Mucosa of stomach (tissue), 1 donor: ENCODE measurements around the gene KRT26.
"Not testable (repeated sequence)": the region's sequence is repeated elsewhere in the genome, so short reads cannot be mapped to it uniquely, and the experiment has no call there.

ENCODE experiments used
- H3K27me3 ChIP-seq: one replicate; pipeline ENCODE4 v1.7.0; 2013; ENCODE audit warnings: mild to moderate bottlenecking, low read length; ENCODE audit not compliant: control insufficient read depth, insufficient read depth
- H3K36me3 ChIP-seq: one replicate; pipeline ENCODE4 v1.7.0; 2013; ENCODE audit warnings: low read length; ENCODE audit not compliant: control insufficient read depth, insufficient read depth
- H3K4me1 ChIP-seq: one replicate; pipeline ENCODE4 v1.7.0; 2013; ENCODE audit warnings: mild to moderate bottlenecking, low read length; ENCODE audit not compliant: control insufficient read depth, insufficient read depth
- H3K4me3 ChIP-seq: one replicate; pipeline ENCODE4 v1.7.0; 2013; ENCODE audit warnings: low read length
- H3K9ac ChIP-seq: one replicate; pipeline ENCODE4 v1.7.0; 2013; ENCODE audit warnings: mild to moderate bottlenecking, low read length, moderate library complexity
- H3K9me3 ChIP-seq: one replicate; pipeline ENCODE4 v1.7.0; 2013; ENCODE audit warnings: mild to moderate bottlenecking, low read length, moderate library complexity; ENCODE audit not compliant: control insufficient read depth
- donor health status: Pancreatic carcinoma.

The KRT26 gene, protein sequence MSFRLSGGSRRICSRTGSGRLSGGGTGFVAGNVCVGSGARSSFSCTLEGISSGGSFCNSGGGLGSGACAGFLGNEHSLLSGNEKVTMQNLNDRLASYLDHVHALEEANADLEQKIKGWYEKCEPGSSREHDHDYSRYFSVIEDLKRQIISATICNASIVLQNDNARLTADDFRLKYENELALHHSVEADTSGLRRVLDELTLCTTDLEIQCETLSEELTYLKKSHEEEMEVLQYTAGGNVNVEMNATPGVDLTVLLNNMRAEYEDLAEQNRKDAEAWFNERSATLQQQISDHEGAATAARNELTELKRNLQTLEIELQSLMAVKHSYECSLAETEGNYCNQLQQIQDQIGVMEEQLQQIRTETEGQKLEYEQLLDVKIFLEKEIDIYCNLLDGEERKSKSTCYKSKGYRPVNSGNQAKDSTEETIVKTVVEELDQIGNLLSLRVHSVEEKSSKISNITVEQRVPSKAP

DNA sequence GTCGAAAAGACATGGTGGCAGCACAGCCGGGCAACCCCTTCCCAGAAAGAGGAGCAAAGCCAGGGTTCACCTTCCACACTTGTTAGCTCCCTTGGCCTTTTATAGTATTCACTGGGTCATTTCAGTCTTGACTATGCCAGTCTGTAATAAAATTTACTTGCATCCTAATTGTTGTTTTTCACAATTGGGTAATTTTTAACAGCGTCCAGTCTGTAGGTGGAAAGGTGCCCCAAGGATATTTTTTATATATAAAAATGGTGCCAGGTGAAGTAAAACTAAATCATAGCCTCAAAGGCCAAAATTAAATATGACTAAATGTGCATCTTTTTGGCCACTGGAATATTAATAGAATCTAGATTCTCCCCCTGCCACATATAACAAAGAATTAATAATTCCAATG, at the start of gene KRT26:
TSS of gene KRT26 (minus strand) at position 101 of the 400 bp plus-strand sequence. CDS start at position 13, 88 bp downstream.
- Histone ChIP-seq H3K36me3 (no peaks in the 10 kb centered on the region), H3K9me3 (no peaks in the 10 kb centered on the region), H3K4me1 (no peaks in the 10 kb centered on the region), H3K9ac (no peak within 1 kb of the TSS), H3K4me3 (no peak within 1 kb of the TSS), H3K27me3 (peaks cover 10% of the 10 kb centered on the region)

DNA sequence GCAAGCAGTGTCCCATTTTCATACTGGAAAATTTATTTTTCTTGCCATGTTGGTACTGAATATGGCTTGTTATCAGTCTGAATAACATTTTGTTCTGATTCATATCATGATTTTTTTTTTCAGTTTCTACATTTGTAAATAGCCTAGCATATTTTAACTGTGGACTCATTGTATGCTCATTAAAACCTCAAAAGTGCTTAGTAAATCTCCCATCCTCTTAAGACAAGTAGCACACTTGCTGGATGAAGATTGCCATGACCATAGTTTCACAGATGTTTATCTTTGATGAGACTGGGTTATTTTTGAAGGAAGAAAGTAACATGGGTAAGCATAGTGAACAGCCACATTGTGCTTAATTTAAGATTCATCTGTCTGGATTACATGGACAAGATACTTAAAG, 49.5 kb upstream of the KRT26 start:
- Histone ChIP-seq H3K36me3 (no peaks in the 10 kb centered on the region), H3K9ac (no peak overlapping the region), H3K4me1 (no peaks in the 10 kb centered on the region)

DNA sequence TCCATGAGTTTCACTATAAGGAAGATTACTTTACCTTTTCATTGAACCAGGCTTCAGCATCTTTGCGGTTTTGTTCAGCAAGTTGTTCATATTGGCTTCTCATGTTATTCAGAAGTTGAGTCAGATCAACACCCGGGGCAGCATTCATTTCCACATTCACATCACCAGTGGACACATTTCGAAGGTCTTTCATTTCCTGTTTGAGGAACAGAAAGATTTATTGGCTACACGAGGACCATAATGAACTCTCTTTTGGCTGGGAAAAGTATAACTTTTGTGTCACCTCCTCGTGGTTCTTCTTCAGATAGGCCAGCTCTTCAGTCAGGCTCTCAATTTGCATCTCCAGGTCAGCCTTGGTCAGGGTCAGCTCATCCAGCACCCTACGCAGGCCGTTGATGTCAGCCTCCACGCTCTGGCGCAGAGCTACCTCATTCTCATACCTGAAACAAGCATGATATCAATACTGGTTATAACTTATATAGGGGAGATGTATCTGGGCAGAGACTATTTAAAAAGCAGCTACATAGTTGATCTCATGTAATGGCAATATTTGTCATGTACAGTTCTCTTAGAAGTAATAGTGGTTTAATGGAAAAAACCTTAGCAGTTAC, 48.3 kb upstream of the KRT26 start:
- no peaks in the 10 kb centered on the region for H3K27me3 ChIP-seq
- no peaks in the 10 kb centered on the region for H3K4me1 ChIP-seq
- H3K4me3 ChIP-seq = no peak overlapping the region
- H3K9me3 ChIP-seq = no peaks in the 10 kb centered on the region
- no peak overlapping the region for H3K9ac ChIP-seq
- no peaks in the 10 kb centered on the region for H3K36me3 ChIP-seq

More for the DNA sequence above, 49.5 kb upstream of the KRT26 start:
- no peaks in the 10 kb centered on the region for H3K27me3 ChIP-seq
- H3K9me3 ChIP-seq = no peaks in the 10 kb centered on the region
- H3K4me3 ChIP-seq = no peak overlapping the region

DNA sequence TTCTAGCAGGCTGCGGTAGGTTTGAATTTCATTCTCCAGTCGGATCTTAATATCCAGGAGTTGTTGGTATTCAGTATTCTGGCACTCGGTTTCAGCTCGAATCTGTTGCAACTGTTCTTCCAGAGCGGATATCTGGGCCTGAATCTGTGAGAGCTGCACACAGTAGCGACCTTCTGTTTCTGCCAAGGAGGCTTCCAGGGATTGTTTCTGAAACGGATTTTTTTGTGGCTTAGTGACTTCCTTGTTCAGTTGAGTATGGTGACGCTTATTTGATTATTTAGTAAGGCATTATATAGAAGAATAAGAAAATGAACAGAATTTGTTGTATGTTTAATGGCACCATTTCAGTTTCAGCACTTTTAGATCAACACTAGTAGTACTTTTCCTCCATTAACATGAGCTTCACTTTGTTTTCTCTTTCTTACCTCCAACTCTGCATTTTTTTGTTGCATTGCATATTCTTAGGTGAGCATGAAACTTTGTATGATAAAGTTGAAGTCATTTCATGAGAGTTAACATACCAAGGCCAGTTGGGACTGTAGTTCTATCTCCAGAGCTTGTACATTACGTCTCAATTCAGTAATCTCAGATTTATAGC, 47.6 kb upstream of the KRT26 start:
- peak overlapping the region; percentile 4 for H3K4me3 ChIP-seq
- no peaks in the 10 kb centered on the region for H3K27me3 ChIP-seq
- no peak overlapping the region for H3K9ac ChIP-seq
- no peaks in the 10 kb centered on the region for H3K36me3 ChIP-seq
- no peaks in the 10 kb centered on the region for H3K4me1 ChIP-seq
- no peaks in the 10 kb centered on the region for H3K9me3 ChIP-seq

DNA sequence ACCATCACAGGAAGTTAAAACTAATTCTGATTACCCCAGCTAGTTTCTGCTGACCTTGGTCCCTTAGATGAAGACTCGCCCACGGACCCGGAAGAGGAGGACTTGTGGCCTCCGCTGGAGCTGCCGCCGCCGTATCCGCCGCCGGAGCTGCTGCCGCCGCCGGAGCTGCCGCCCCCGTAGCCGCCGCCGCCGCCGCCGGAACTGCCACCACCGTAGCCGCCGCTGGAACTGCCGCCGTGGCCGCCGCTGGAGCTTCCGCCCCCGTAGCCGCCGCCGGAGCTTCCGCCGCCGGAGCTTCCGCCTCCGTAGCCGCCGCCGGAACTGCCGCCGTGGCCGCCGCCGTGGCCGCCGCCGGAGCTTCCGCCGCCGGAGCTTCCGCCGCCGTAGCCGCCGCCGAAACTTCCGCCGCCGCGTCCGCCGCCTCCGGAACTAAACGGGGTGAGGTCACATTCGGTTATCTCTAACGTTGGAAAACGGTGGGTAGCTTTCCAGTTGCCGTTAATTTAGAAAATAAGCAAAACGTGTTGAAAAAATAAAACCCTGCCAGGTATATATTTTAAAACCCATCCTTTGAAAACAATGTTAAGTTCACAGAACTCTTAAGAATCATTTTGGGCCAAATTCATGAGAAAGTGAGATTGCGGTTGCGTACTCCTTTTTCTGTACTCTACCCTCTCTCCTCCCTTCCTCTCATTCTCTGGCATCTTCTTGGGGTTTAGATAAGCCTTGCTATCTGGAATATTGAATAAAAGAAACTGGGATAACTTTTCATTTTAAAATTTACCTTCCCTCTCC, 46.9 kb upstream of the KRT26 start:
- Histone ChIP-seq H3K4me1 (no peaks in the 10 kb centered on the region), H3K4me3 (peak overlapping the region; percentile 88), H3K9ac (peak overlapping the region; percentile 55), H3K27me3 (no peaks in the 10 kb centered on the region), H3K36me3 (no peaks in the 10 kb centered on the region), H3K9me3 (no peaks in the 10 kb centered on the region)

DNA sequence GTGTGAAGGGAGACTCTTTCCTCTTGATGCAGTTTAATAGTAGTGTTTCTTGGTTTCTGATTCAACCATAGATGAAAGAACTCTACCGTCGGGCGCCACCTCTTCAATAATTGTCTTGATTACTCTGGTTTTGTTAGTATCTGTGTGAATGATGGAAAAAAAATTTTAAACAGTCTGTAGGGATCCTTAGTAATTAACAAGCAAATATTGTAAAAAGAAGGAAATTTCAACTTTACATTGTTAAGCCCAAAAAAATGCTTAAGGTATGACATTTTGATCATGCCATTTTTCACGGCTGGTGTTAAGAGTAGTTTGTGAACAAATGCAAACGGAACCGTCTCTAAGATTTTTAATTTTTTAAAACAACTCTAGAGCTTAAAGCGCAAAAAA, 46.3 kb upstream of the KRT26 start:
- Histone ChIP-seq H3K9ac (peak overlapping the region; percentile 55), H3K36me3 (no peaks in the 10 kb centered on the region)

DNA sequence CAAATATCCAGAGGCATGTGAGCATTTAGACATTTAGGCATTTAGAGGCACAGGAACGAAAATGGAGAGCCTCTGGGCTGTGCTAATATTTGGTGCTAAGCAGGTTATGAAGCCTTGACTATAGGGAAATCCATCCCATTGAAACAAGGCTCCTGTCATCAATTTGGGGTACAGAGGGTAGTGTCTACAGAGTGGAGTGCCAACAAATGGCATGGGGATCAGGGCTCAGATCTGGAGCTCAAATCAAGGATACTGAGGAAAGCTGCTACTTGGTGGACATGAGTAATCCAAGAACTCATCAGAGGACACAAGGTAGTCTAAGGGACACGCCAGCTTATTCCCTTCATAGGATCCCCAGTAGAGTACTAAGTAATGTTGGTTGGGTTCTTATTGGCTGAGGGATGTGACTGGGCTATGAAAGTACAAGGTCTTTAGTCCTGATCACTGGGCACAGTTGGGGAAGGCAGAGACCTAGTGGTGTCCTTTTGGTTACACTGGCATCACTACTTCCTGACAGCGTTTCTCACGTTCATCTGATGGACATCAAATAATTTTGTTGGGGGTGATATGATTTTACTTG, 45.2 kb upstream of the KRT26 start:
- Histone ChIP-seq H3K36me3 (no peaks in the 10 kb centered on the region), H3K27me3 (peaks cover 6% of the 10 kb centered on the region)

More for the DNA sequence above, 46.3 kb upstream of the KRT26 start:
- no peaks in the 10 kb centered on the region for H3K27me3 ChIP-seq
- no peaks in the 10 kb centered on the region for H3K4me1 ChIP-seq
- H3K4me3 ChIP-seq = peak overlapping the region; percentile 88
- H3K9me3 ChIP-seq = no peaks in the 10 kb centered on the region

DNA sequence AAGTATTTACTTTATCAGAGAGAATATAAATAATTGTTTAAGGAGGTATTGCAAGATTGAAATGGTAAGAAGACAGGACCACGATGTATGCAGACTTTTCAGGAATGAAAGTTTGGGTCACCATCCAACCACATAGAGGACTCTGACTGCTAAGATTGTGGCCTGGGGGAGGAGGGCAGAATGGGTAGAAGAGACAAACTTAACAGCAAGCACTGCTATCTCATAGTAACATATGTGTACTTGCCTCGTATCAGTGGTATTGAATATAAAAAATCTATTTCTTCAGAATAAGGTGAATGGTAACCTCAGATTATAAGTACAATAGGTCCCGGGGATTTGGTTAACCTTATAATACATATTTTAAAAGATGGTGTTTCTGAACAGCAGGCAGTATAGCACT, 44.6 kb upstream of the KRT26 start:
- H3K4me3 ChIP-seq = no peak overlapping the region
- H3K4me1 ChIP-seq = no peaks in the 10 kb centered on the region
- H3K36me3 ChIP-seq = no peaks in the 10 kb centered on the region
- H3K9ac ChIP-seq = no peak overlapping the region
- peaks cover 9% of the 10 kb centered on the region for H3K27me3 ChIP-seq
- H3K9me3 ChIP-seq = no peaks in the 10 kb centered on the region

More for the DNA sequence above, 45.2 kb upstream of the KRT26 start:
- Histone ChIP-seq H3K9ac (no peak overlapping the region), H3K4me1 (no peaks in the 10 kb centered on the region), H3K4me3 (no peak overlapping the region), H3K9me3 (no peaks in the 10 kb centered on the region)

DNA sequence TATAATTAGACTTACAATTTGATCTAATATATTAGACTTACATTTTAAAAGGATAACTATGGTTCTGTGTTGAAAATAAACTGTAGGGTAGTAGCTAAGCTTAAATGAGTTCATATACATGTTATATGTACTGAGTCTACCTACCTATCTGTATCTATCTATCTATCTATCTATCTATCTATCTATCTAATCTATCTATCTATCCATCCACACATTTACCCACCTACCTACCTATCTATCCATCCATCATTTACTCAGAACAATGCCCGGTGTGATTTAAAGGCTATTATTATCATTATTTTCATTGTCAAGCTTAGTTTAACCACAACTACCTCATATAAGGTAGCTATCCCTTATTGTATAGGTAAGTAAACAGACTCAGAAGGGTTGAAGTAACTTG, 43.4 kb upstream of the KRT26 start:
- no peak overlapping the region for H3K4me3 ChIP-seq
- no peaks in the 10 kb centered on the region for H3K4me1 ChIP-seq
- no peaks in the 10 kb centered on the region for H3K36me3 ChIP-seq
- H3K27me3 ChIP-seq = peaks cover 12% of the 10 kb centered on the region
- no peak overlapping the region for H3K9ac ChIP-seq
- no peaks in the 10 kb centered on the region for H3K9me3 ChIP-seq

DNA sequence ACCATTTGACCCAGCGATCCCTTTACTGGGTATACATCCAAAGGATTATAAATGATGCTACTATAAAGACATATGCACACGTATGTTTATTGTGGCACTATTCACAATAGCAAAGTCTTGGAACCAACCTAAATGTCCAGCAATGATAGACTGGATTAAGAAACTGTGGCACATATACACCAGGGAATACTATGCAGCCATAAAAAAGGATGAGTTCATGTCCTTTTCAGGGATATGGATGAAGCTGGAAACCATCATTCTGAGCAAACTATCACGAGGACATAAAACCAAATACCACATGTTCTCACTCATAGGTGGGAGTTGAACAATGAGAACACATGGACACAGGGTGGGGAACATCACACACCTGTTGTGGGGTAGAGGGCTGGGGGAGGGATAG, 42.7 kb upstream of the KRT26 start:
- H3K36me3 ChIP-seq = not testable (repeated sequence)

DNA sequence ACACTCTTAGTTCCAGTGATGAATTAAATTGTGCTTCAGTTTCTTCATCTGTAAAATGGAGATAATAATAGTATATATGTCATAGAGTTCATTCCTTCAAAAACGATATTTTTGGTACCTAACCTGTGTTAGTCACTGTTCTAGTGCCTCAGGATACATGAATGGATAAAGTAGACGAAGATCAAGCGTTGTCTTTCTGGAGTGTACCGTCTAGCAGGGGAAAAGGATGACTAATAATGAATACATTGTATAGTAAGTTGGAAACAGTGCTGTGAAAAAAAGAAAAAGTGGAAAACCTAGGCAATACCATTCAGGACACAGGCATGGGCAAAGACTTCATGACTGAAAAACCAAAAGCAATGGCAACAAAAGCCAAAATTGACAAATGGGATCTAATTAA, 41.8 kb upstream of the KRT26 start:
- H3K4me3 ChIP-seq = no peak overlapping the region
- H3K36me3 ChIP-seq = no peaks in the 10 kb centered on the region
- peaks cover 23% of the 10 kb centered on the region for H3K27me3 ChIP-seq
- no peaks in the 10 kb centered on the region for H3K9me3 ChIP-seq
- H3K9ac ChIP-seq = no peak overlapping the region
- H3K4me1 ChIP-seq = no peaks in the 10 kb centered on the region

More for the DNA sequence above, 42.7 kb upstream of the KRT26 start:
- H3K9ac ChIP-seq, H3K4me3 ChIP-seq, H3K4me1 ChIP-seq, H3K9me3 ChIP-seq: not testable (repeated sequence)
- H3K27me3 ChIP-seq = peaks cover 19% of the 10 kb centered on the region
